Measurements from ENCODE around the gene DIS3L2. TPM values are rescaled to one million over a fixed set of nuclear protein-coding genes. Genes with fewer than 3 reads are reported as not detected.

Gene DIS3L2
- total RNA-seq, 1 experiment from 2014 or later, result 28.5 TPM

- no peak overlapping the region for H3K27ac Mint-ChIP-seq
- ATAC-seq, result no peak
- ChIA-PET POLR2A (no interaction called here), CTCF (no interaction called here)
- no peaks in the 10 kb centered on the region for H3K9me3 Mint-ChIP-seq
- H3K4me1 Mint-ChIP-seq, result no peaks in the 10 kb centered on the region
- H3K27me3 Mint-ChIP-seq (ENCODE audit: low read depth), result no peaks in the 10 kb centered on the region
- H3K4me3 Mint-ChIP-seq, result no peak overlapping the region
- DNase-seq (ENCODE audit: low spot score), result no peak
- TF ChIP-seq CTCF (IDR thresholded peaks at IDR 0.05), result no peak
- TF ChIP-seq RELA (CRISPR knock-in tag; IDR thresholded peaks at IDR 0.05; ENCODE audit: borderline replicate concordance), result no peak
- TF ChIP-seq ZSCAN18 (CRISPR knock-in tag; IDR thresholded peaks at IDR 0.05), result no peak
- no peak for TF ChIP-seq ATF3 (CRISPR knock-in tag; conservative IDR thresholded peaks at IDR 0.05)
- no peak for TF ChIP-seq TCF7 (CRISPR knock-in tag; IDR thresholded peaks at IDR 0.05; ENCODE audit: low read depth)
- no peak for TF ChIP-seq ZNF138 (CRISPR knock-in tag; conservative IDR thresholded peaks at IDR 0.05)
- TF ChIP-seq RORB (CRISPR knock-in tag; IDR thresholded peaks at IDR 0.05), result no peak
- no peak for TF ChIP-seq ATF2 (CRISPR knock-in tag; IDR thresholded peaks at IDR 0.05; ENCODE audit: borderline replicate concordance, low read depth)
- TF ChIP-seq FOXP1 (CRISPR knock-in tag; IDR thresholded peaks at IDR 0.05; ENCODE audit: borderline replicate concordance), result no peak
- no peak for TF ChIP-seq ZNF396 (CRISPR knock-in tag; IDR thresholded peaks at IDR 0.05; ENCODE audit: borderline replicate concordance)
- H3K36me3 Mint-ChIP-seq, result no peaks in the 10 kb centered on the region
Observed at GRCh38 chr2:232146294-232146693, 184.8 kb downstream of the DIS3L2 start.

GRCh38 chr2:232147440-232148077 is 186.0 kb downstream of the DIS3L2 start:
- H3K27me3 Mint-ChIP-seq (ENCODE audit: low read depth), result no peaks in the 10 kb centered on the region
- no peak overlapping the region for H3K4me3 Mint-ChIP-seq
- no peaks in the 10 kb centered on the region for H3K9me3 Mint-ChIP-seq
- no peak for ATAC-seq
- ChIA-PET CTCF (no interaction called here), POLR2A (no interaction called here)
- no peak overlapping the region for H3K27ac Mint-ChIP-seq
- DNase-seq (ENCODE audit: low spot score), result no peak
- H3K4me1 Mint-ChIP-seq, result no peaks in the 10 kb centered on the region
- H3K36me3 Mint-ChIP-seq, result no peaks in the 10 kb centered on the region
- TF ChIP-seq E2F5 (CRISPR knock-in tag; IDR thresholded peaks at IDR 0.05), result no peak
- no peak for TF ChIP-seq ARID4B (CRISPR knock-in tag; IDR thresholded peaks at IDR 0.05; ENCODE audit: borderline replicate concordance)
- TF ChIP-seq CDX4 (CRISPR knock-in tag; IDR thresholded peaks at IDR 0.05; ENCODE audit: borderline replicate concordance), result no peak
- no peak for TF ChIP-seq NFYB (CRISPR knock-in tag; conservative IDR thresholded peaks at IDR 0.05; ENCODE audit: low read depth)
- no peak for TF ChIP-seq TEAD1 (CRISPR knock-in tag; IDR thresholded peaks at IDR 0.05)
- TF ChIP-seq EMX1 (CRISPR knock-in tag; IDR thresholded peaks at IDR 0.05), result no peak
- no peak for TF ChIP-seq ZNF396 (CRISPR knock-in tag; IDR thresholded peaks at IDR 0.05; ENCODE audit: borderline replicate concordance)
- TF ChIP-seq MXD4 (CRISPR knock-in tag; IDR thresholded peaks at IDR 0.05; ENCODE audit: borderline replicate concordance), result no peak
- no peak for TF ChIP-seq GRHL2 (CRISPR knock-in tag; IDR thresholded peaks at IDR 0.05; ENCODE audit: insufficient replicate concordance, severe bottlenecking)
- TF ChIP-seq GABPB1 (CRISPR knock-in tag; IDR thresholded peaks at IDR 0.05), result no peak
- TF ChIP-seq RORB (CRISPR knock-in tag; IDR thresholded peaks at IDR 0.05), result no peak
- no peak for TF ChIP-seq STAT6 (CRISPR knock-in tag; conservative IDR thresholded peaks at IDR 0.05; ENCODE audit: low read depth)
- TF ChIP-seq NR1H2 (CRISPR knock-in tag; IDR thresholded peaks at IDR 0.05), result no peak

Data from WTC11 (cell line).